H54 (cell line): Measurements from ENCODE around the gene HTRA1.

Experiments
- DNase-seq: peaks from one replicate; pipeline ENCODE4 v3.0.0; 2011; ENCODE audit warnings: low spot score, mixed read lengths; ENCODE audit not compliant: insufficient read length
- FAIRE-seq: peaks from 3 replicates; lab custom pipeline; 2011; peaks lifted over from hg19 to GRCh38; lab: Jason Lieb, UNC
- POLR2A ChIP-seq: IDR thresholded peaks from 2 replicates; pipeline ENCODE4 v1.6.1; 2011; ENCODE audit warnings: low read depth, mild to moderate bottlenecking, low read length

Gene HTRA1

GRCh38 chr10:122560279-122560804, 99.0 kb downstream of the HTRA1 start, which contains the start of gene DMBT1:
Gene DMBT1, plus strand, starts transcription at chr10:122560754. Its CDS starts 17 bp downstream, at chr10:122560771.
- FAIRE-seq, result no peak
- no peak for TF ChIP-seq POLR2A

GRCh38 chr10:122561212-122561611, 99.9 kb downstream of the HTRA1 start:
- FAIRE-seq (no peak), DNase-seq (no peak)

More at GRCh38 chr10:122560279-122560804, 99.0 kb downstream of the HTRA1 start, which contains the start of gene DMBT1:
- no peak for DNase-seq

GRCh38 chr10:122561792-122562191, 100.4 kb downstream of the HTRA1 start:
- no peak for TF ChIP-seq POLR2A
- FAIRE-seq, result no peak
- no peak for DNase-seq

More at GRCh38 chr10:122561212-122561611, 99.9 kb downstream of the HTRA1 start:
- no peak for TF ChIP-seq POLR2A
